Stomach (tissue), 9 donors: ENCODE measurements around the gene C1orf53. TPM values are rescaled to one million over a fixed set of nuclear protein-coding genes. Genes with fewer than 3 reads are reported as not detected.

Experiments
- DNase-seq, 2 donors: peaks; one replicate each; pipeline versions ENCODE4 v3.0.0 to v3.0.0-alpha.2; 2013 to 2019
- H3K27ac ChIP-seq, 5 donors: fragments of 200-600 bp in 4 of 5; sonication (generic) in 4 of 5; one replicate each; pipeline ENCODE4 v1.5.1; 2013 to 2019; ENCODE audit warnings: mild to moderate bottlenecking in 1 of 5, moderate library complexity in 1 of 5
- H3K27me3 ChIP-seq, 3 donors: fragments of 200-600 bp; sonication (generic); one replicate each; pipeline ENCODE4 v1.5.1; 2017 to 2019; ENCODE audit warnings: mixed run types in 1 of 3
- H3K36me3 ChIP-seq, 4 donors: fragments of 200-600 bp; sonication (generic); 1 replicate in 3 of 4; 2 replicates in 1 of 4; pipeline ENCODE4 v1.5.1; 2016 to 2019
- H3K4me1 ChIP-seq, 4 donors: fragments of 200-600 bp; sonication (generic); one replicate each; pipeline ENCODE4 v1.5.1; 2016 to 2019
- H3K4me3 ChIP-seq, 4 donors: fragments of 200-600 bp; sonication (generic) in 3 of 4; one replicate each; pipeline ENCODE4 v1.5.1; 2016 to 2019; ENCODE audit warnings: mild to moderate bottlenecking in 1 of 4
- H3K9me3 ChIP-seq, 4 donors: fragments of 200-600 bp; sonication (generic); one replicate each; pipeline ENCODE4 v1.5.1; 2016 to 2019
- EP300 ChIP-seq: sonication (generic); formaldehyde crosslinking; IDR thresholded peaks from one replicate; pipeline ENCODE4 v1.6.1; 2017; ENCODE audit warnings: antibody characterized with exemption
- POLR2A ChIP-seq, 4 donors: fragments of 450-650 bp; IDR thresholded peaks; one replicate each; pipeline ENCODE4 v1.6.1; 2016; ENCODE audit warnings: antibody characterized with exemption in 4 of 4, control low read depth in 2 of 4, mild to moderate bottlenecking in 1 of 4, moderate library complexity in 1 of 4
- POLR2AphosphoS5 ChIP-seq, 3 donors: sonication (generic); formaldehyde crosslinking; IDR thresholded peaks; one replicate each; pipeline ENCODE4 v1.6.1; 2016; ENCODE audit warnings: antibody characterized with exemption in 3 of 3
- WGBS, 5 donors: extraction: QIAGEN DNeasy Blood & Tissue Kit in 3 of 5; methylation state at CpG; one replicate each; pipeline versions ENCODE4 v1.1.5 to v1.1.7; 2013 to 2018; 5-methylcytosine and 5-hydroxymethylcytosine counted together
- intact Hi-C: fragments of 100-400 bp; cut with DNase I; formaldehyde crosslinking; loops from one replicate; pipeline ENCODE4 v1.15.1; 2023; ENCODE audit warnings: low total_unique reads
- polyA plus RNA-seq, 3 donors: library from polyadenylated mRNA; stranded (reverse); fragments of 200-250 nt; gene quantifications; one replicate each; pipeline ENCODE4 v1.2.3, GENCODE V29; 2013
- total RNA-seq, 5 donors: library from RNA; depleted of rRNA; stranded (reverse); fragments of >200 nt; gene quantifications; one replicate each; pipeline versions ENCODE4 v1.1.0 to v1.2.3, GENCODE V29; 2014 to 2016
- TF ChIP-seq, protein P1 (sequence below), 7 experiments: fragments of 450-650 bp in 4 of 7; fragments of 200-600 bp in 3 of 7; sonication (generic) in 3 of 7; IDR thresholded peaks; one replicate each; pipeline ENCODE4 v1.5.1; 2016 to 2019; ENCODE audit warnings: antibody characterized with exemption in 7 of 7, control low read depth in 2 of 7, mild to moderate bottlenecking in 1 of 7
- donor health status: healthy with polysubstance abuse.
- donor health status: Bipolar disorder and iron deficiency.
- donor health status: healthy.

The C1orf53 gene
- total and polyA plus RNA-seq, 8 donors = 3.9 to 11.7 TPM; not detected in 6

DNA sequence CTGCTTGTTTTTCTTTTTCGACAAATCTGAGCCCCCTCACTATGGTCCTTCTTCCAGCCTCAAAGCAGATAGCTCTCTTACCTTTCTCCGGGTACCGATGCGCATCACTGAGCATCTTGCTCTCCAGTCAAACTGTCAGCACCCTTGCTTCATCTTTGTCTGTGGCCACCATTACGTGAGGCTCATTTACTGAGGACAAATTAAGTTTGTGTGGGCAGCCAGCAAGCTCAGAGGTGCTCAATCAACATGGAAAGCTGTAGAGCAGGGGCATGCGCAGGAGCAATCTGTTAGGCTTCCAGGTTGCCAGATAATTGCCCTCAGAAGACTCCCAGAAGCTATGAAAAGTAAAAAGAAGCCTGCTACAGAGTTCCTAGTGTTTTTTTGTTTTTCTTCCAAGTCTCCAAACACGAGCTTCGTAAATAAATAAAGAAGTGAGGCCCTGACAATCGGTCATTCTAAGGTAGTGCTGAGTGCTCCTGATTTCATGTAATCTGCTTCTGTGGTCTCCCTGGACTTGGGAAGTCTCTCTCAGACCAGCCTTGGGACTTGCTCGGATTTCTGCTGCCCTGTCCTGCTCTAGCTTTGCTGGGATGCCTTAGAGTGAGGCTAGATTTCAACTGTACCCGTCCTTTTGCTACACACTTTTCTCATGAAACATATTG lies 1.8 kb downstream of the C1orf53 start:
- H3K27ac ChIP-seq = no peak overlapping the region
- no peak overlapping the region for H3K4me3 ChIP-seq
- peaks cover 4 to 18% (median 11%) of the 10 kb centered on the region in 4 donors for H3K4me1 ChIP-seq
- peak in 1 of 2 donors; percentile 1 for DNase-seq
- TF ChIP-seq POLR2AphosphoS5 (IDR thresholded peaks at IDR 0.05) (no peak), EP300 (no peak), POLR2A (IDR thresholded peaks at IDR 0.05) (no peak)
- TF ChIP-seq, protein P1, sequence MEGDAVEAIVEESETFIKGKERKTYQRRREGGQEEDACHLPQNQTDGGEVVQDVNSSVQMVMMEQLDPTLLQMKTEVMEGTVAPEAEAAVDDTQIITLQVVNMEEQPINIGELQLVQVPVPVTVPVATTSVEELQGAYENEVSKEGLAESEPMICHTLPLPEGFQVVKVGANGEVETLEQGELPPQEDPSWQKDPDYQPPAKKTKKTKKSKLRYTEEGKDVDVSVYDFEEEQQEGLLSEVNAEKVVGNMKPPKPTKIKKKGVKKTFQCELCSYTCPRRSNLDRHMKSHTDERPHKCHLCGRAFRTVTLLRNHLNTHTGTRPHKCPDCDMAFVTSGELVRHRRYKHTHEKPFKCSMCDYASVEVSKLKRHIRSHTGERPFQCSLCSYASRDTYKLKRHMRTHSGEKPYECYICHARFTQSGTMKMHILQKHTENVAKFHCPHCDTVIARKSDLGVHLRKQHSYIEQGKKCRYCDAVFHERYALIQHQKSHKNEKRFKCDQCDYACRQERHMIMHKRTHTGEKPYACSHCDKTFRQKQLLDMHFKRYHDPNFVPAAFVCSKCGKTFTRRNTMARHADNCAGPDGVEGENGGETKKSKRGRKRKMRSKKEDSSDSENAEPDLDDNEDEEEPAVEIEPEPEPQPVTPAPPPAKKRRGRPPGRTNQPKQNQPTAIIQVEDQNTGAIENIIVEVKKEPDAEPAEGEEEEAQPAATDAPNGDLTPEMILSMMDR (IDR thresholded peaks at IDR 0.05) = no peak
- intact Hi-C loops = no loop called here
- no peaks in the 10 kb centered on the region for H3K36me3 ChIP-seq
- 55 to 77% (median 70%) methylated on average over 11 of the region's 11 CpGs for WGBS, 5 donors
- peaks cover 5 to 62% (median 43%) of the 10 kb centered on the region in 3 donors for H3K27me3 ChIP-seq
- no peaks in the 10 kb centered on the region for H3K9me3 ChIP-seq

GRCh38 chr1:197905699-197906351 lies 3.4 kb downstream of the C1orf53 start:
- H3K36me3 ChIP-seq = no peaks in the 10 kb centered on the region
- DNase-seq = no peak
- peaks cover 8 to 30% (median 20%) of the 10 kb centered on the region in 4 donors for H3K4me1 ChIP-seq
- intact Hi-C loops = no loop called here
- peaks cover 5 to 77% (median 58%) of the 10 kb centered on the region in 3 donors for H3K27me3 ChIP-seq
- no peak overlapping the region for H3K27ac ChIP-seq
- no peak overlapping the region for H3K4me3 ChIP-seq
- 33 to 53% (median 50%) methylated on average over 5 of the region's 5 CpGs for WGBS, 5 donors
- H3K9me3 ChIP-seq = no peaks in the 10 kb centered on the region
- TF ChIP-seq, protein P1 (IDR thresholded peaks at IDR 0.05) = no peak
- no peak for TF ChIP-seq POLR2A (IDR thresholded peaks at IDR 0.05)
- no peak for TF ChIP-seq EP300
- no peak for TF ChIP-seq POLR2AphosphoS5 (IDR thresholded peaks at IDR 0.05)

DNA sequence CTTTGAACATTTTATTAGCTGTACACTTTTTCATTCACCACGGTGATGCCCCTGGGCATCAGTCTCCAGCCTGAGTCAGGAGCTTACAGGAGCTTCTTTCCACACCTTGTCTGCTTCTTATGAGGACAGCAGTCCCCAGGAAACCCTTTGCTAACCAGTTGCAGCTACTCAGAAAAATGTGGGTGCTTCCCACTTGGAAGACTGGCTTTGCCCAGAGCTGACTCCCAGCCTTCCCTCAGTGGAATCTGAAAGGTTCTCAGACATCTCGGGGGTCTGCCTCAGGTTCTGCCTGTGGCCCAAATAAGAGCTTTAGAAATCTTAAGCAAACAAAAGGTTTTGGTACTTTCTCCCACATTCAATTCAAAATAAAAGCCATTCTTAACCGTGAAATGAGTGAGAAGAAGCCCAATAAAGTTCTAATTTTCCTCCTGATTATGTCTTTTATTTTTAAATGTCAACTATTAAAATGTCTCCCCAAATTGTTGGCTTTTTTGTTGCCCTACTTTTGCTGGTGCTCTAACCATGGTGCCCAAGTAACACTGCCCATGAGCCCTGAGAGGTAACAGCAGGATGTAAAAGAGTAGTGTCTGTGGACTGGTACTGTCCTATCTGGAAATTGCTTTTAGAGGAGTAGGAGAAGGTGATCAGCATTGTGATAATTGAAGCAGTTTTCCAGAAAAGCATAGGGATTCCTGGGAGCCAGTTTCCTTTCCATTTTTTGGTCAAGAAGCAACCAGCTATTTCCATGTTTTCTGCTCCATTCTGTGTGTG lies 5.6 kb downstream of the C1orf53 start:
- Histone ChIP-seq H3K4me3 (no peak overlapping the region), H3K27ac (no peak overlapping the region), H3K4me1 (peaks cover 27 to 45% (median 36%) of the 10 kb centered on the region in 4 donors), H3K27me3 (peaks cover 12 to 99% (median 80%) of the 10 kb centered on the region in 3 donors), H3K9me3 (no peaks in the 10 kb centered on the region), H3K36me3 (no peaks in the 10 kb centered on the region)
- 40 to 67% (median 54%) methylated on average over 3 of the region's 3 CpGs for WGBS, 5 donors
- DNase-seq = no peak
- intact Hi-C loops = no loop called here
- no peak for TF ChIP-seq POLR2AphosphoS5 (IDR thresholded peaks at IDR 0.05)
- TF ChIP-seq POLR2A (IDR thresholded peaks at IDR 0.05) = no peak
- TF ChIP-seq, protein P1 (IDR thresholded peaks at IDR 0.05) = no peak
- TF ChIP-seq EP300 = no peak

DNA sequence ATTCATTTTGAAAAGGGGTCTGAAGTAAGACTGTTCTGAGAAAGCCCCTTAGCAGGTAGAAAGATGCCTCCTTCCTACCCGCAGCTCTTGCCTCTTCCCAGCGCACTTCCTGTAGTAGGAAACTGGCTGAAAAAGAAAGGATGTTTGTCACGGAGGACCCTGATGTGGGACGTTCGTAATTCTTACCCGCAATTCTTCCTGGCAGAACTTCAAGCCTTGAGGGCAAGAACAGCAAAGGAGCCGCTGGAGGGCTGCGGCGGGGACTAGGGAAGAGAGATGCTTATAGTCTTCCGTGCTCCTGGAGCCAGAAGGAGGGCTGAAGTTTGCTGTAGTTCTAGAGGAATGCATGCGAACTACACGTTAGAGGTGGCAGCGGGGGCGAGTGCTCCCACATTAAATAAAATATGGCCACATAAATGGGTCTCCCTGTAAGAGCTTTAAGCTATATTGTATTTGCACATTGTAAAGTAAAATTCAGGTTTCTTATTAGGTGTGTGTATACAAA lies 6.3 kb downstream of the C1orf53 start:
- intact Hi-C loops = no loop called here
- TF ChIP-seq POLR2AphosphoS5 (IDR thresholded peaks at IDR 0.05) = no peak
- TF ChIP-seq EP300 = no peak
- TF ChIP-seq, protein P1 (IDR thresholded peaks at IDR 0.05) = no peak
- no peak for TF ChIP-seq POLR2A (IDR thresholded peaks at IDR 0.05)
- peaks cover 15 to 100% (median 88%) of the 10 kb centered on the region in 3 donors for H3K27me3 ChIP-seq
- no peak overlapping the region for H3K27ac ChIP-seq
- no peaks in the 10 kb centered on the region for H3K36me3 ChIP-seq
- 8 to 13% (median 9%) methylated on average over 14 of the region's 14 CpGs for WGBS, 5 donors
- no peak for DNase-seq
- H3K4me3 ChIP-seq = no peak overlapping the region
- no peaks in the 10 kb centered on the region for H3K9me3 ChIP-seq
- peaks cover 31 to 45% (median 37%) of the 10 kb centered on the region in 4 donors for H3K4me1 ChIP-seq
